GM12872 (cell line): ENCODE measurements around the gene NXPE3.

Source experiments
- TF ChIP-seq, protein P1 (sequence below): IDR thresholded peaks from 3 replicates; pipeline ENCODE4 v1.5.1; 2011; ENCODE audit warnings: low read depth, mild to moderate bottlenecking, low read length, moderate library complexity; ENCODE audit not compliant: insufficient read depth

NXPE3 gene

DNA sequence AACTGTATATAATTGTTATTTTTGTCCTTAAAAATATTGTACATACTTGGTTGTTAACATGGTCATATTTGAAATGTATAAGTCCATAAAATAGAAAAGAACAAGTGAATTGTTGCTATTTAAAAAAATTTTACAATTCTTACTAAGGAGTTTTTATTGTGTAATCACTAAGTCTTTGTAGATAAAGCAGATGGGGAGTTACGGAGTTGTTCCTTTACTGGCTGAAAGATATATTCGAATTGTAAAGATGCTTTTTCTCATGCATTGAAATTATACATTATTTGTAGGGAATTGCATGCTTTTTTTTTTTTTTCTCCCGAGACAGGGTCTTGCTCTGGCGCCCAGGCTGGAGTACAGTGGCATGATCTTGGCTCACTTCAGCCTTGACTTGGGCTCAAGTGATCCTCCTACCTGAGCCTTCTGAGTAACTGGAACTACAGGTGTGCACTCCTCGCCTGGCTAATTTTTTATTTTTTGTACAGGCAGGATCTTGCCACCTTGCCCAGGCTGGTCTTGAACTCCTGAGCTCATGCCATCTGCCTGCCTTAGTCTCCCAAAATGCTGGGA is 81.0 kb downstream of the NXPE3 start:
- TF ChIP-seq, protein P1, sequence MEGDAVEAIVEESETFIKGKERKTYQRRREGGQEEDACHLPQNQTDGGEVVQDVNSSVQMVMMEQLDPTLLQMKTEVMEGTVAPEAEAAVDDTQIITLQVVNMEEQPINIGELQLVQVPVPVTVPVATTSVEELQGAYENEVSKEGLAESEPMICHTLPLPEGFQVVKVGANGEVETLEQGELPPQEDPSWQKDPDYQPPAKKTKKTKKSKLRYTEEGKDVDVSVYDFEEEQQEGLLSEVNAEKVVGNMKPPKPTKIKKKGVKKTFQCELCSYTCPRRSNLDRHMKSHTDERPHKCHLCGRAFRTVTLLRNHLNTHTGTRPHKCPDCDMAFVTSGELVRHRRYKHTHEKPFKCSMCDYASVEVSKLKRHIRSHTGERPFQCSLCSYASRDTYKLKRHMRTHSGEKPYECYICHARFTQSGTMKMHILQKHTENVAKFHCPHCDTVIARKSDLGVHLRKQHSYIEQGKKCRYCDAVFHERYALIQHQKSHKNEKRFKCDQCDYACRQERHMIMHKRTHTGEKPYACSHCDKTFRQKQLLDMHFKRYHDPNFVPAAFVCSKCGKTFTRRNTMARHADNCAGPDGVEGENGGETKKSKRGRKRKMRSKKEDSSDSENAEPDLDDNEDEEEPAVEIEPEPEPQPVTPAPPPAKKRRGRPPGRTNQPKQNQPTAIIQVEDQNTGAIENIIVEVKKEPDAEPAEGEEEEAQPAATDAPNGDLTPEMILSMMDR: no peak

DNA sequence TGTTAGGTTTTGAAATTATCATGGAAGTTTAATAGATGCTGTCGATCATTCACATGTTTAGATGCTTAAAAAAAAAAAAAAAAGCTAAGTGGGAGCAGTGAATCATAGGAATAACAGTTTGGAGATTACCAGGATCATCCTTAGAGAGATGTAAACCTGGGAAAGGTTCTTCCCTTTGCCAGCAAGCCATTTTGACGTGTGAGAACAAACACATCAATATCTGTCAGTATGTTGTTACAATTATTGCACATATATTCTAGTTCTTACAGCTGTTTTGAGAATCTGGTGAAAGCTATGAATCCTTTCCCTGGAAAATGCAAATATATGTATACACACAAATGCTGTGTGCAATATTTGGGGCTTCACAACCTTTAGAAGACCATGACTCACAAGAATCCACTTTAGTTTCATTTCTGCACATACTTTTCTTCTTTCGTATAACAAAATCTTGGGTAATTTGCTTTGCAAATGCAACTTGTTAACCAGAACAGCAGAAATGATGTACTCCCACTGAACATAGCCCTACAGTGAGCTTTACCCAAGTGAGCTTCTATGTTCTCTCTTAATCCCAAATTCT is 82.3 kb downstream of the NXPE3 start:
- TF ChIP-seq, protein P1: no peak

DNA sequence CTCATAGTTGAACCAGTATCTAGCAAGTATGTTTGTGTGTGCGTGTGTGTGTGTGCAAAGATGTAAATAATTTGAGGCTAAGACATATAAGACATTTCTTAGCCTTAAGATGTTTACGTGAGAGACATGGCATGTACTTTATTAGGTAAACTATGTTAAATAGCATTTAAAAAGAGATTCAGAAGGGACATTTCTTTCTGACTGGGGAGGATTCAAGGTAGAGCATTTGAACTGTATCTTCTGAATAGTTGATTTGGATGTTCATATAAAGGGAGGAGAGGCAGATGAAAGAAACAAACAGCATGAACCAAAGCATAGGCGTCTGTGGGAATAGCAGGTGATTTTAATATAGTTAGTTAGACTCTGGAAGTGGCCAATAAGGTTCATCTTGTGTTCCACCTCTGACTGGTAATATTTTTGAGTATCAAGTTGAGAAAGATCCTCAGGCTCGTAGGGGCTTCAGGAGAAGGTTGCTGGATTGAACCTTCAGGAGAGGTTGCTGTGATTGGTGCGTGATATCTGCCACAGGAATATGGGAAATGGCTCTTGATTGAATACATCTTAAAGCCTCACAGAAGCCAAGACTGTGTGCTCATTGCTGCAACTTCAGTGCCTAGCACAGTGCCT is 82.9 kb downstream of the NXPE3 start:
- TF ChIP-seq, protein P1: no peak

DNA sequence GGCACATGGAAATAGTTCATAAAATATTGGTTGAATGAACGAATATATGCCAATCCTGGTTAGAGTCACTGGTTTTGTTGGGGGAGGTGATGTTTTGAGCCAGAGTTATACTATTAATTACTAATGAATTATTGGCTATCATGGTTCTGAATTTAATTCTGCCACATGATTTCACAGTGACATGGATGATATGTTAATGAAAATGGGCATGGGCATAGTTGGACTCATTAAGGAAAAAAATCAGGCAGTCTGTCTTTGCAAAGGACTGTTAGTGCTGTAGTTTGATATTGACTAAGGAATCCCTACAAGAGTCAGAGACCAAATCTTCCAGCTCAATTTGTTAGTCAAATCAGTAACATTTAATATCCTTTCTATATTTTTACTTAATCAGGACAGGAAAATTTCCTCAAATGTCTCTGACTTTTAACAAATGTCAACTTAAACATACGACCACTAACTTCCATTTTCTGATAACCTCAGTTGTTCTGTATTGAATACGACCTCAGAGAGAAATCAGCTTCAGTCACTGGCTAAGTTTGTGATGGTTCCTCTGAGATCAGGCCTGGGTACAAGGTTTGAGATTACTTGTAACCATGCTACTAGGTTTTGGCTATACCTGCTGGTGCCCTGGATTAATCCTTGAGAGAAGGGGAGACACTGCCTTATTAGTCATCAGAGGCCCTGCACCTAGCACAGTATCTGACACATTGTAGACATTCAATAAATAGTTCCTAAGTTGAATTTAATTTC is 83.6 kb downstream of the NXPE3 start:
- TF ChIP-seq, protein P1: no peak

DNA sequence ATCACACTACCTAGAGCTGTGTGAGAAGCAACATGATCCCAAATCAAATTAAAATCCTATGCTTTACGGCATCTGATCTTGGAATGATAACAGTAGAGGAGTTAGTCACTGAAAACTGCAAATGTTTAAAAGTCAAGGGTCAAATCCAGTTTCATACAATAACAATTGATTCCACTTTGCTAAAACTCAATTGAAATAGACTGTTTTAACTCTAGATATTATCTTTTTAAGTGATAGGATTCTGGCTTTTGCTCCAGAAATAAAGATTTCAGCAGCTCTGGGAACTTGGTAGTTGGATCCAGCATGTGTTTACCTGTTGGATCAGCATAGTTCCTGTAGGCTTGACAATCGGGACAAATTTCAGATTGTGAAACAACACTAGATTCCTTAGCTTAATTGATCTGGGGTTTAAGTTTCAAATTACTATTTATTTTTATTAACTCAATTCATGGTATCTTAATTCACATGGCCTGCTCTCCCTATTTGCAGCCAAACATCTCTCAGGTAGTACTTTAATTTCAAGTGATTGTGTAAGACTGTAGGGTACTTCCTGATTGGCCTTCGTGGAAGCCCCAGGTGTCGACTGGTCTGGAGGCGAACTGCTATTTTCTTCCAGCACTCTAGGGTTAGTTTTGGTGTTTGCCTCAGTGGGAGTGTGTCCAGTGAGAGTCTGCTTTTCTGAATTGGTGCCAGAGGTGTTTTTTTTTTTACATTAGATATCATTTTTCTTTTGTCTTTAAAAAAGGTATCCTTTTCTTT is 86.9 kb downstream of the NXPE3 start:
- TF ChIP-seq, protein P1: no peak

DNA sequence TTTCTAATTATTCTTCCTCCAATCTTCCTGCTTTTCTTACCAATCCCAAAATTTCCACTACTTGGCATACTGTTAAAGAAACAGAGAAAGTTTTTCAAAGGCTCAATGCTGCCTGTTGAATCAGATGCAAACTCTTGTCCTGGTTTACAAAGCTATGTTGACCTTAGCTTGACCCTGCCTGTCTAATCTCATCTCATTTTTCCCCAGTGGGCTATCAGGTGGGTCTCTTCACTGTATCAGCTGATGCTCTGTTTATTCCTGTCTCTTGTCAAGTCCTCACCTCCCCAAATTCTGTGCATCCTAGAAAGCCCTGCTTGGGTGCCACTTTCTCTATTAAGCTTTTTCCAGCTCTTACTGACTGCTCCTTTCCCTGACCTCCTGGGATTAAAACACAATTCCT is 88.5 kb downstream of the NXPE3 start:
- TF ChIP-seq, protein P1: no peak

DNA sequence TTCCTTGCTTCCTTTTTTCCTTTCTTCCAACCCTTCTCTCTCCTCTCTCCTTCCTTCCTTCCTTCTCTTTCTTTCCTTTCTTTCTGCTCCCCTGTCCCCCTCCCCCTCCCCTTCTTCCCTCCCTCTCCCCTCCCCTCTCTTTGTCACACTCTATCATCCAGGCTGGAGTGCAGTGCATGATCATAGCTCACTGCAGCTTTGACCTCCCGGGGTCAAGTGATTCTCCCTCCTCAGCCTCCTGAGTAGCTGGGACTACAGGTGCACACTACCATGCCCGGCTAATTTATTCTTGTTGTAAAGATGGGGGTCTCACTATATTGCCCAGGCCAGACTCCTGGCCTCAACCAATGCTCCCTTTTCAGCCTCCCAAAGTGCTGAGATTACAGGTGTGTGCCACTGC is 89.0 kb downstream of the NXPE3 start:
- TF ChIP-seq, protein P1: no peak
